GM04504 (cell line): ENCODE results near the gene RNF187.
A peak's percentile ranks its signal among the peaks of the same experiment; 100 is the strongest.

Experiments used
- DNase-seq: peaks from one replicate; pipeline ENCODE4 v3.0.0-alpha.2; 2012; ENCODE audit warnings: low read depth

RNF187 gene

DNA sequence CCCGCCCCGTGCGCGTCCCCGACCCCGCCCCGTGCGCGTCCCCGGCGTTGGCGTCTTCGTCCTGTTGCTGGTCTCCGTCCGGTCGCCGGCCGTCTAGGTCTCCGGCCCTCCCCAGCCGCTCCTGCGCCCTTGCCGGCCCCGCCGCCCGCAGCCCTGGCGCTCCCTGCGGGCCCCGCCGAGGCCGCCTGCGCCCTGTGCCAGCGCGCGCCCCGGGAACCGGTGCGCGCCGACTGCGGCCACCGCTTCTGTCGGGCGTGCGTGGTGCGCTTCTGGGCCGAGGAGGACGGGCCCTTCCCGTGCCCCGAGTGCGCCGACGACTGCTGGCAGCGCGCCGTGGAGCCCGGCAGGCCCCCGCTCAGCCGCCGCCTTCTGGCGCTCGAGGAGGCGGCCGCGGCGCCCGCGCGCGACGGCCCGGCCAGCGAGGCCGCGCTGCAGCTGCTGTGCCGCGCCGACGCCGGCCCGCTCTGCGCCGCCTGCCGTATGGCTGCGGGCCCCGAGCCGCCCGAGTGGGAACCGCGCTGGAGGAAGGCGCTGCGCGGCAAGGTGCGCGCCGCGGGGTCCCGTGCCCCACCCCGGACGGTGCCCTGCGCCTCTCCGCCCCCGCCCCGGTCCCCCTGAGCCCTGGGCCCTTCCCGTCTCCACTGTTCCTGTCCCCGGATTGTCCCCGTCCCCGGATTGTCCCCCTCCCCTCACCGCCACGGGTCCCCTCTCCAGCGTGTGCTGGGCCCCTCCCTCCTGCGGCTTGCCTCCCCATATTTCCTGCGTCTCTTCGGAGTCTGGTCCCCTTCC is at the start of gene RNF187:
TSS of gene RNF187 (plus strand) at position 47 of the 789 bp plus-strand sequence.
- no peak for DNase-seq

DNA sequence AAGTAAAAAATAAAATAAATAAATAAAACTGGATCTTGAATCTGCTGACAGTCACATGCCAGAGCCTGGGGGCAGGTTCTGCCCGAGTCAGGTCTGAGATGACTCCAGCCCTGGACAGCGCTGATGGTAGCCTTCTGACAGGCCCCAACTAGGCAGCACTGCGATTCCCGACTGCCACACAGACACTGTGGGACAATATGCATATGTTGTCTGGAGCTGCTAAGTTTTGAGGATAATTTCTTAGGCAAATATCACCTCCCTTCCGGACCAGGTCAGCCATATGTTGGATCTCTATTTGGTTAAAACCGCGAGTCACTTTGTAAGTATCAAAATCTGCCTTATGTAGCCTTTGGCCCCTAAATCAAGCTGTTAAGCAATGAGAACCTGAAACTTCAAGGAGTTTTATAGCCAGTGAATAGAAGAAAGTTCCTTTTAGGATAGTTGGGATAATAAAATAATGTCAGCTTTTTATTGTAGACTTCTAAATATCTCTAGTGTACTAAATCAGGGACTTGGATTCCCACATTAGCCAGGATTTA is 49.7 kb upstream of the RNF187 start:
- DNase-seq = no peak

DNA sequence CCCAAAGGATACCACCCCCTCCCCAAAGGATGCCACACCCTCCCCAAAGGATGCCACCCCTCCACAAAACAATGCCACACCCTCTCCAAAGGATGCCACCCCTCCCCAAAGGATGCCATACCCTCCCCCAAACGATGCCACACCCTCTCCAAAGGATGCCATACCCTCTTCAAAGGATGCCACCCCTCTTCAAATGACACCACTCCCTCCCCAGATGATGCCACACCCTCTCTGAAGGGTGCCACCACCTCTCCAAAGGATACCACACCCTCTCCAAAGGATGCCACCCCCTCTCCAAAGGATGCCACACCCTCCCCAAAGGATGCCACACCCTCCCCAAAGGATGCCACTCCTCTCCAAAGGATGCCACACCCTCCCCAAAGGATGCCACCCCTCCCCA is 48.9 kb upstream of the RNF187 start:
- no peak for DNase-seq

DNA sequence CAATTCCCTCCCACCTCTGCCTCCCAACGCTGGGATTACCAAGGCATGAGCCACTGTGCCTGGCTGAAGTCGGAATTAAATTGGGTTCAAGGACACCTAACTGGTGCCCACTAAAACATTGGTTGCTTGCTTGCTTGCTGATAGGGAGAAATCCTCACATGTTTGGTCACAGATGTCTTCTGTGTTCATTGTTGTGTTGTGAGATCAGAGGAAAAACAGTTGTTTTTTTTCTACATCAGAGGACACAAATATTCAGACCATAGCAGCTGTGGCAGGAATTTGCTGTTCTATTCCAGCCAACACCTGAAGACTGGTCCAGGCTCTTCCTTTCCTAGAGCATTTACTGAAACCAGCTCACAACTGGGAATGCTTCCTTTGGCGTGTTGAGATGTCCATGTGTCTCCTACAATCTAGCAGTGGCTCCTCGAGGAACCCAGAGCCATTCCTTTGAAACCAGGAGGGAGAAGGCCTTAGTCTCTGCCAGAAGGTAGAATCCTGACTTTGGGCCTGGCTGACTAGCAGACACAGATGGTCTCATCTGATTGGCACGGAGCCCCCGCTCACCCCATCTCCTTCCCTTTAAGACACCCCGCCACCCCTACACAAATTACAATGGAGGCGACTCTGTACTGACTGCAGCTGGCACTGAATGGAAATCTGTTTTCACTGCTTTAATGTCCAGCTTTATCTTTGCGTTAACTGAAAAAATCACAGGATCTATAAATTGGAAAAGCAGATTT is 46.3 kb upstream of the RNF187 start:
- no peak for DNase-seq

DNA sequence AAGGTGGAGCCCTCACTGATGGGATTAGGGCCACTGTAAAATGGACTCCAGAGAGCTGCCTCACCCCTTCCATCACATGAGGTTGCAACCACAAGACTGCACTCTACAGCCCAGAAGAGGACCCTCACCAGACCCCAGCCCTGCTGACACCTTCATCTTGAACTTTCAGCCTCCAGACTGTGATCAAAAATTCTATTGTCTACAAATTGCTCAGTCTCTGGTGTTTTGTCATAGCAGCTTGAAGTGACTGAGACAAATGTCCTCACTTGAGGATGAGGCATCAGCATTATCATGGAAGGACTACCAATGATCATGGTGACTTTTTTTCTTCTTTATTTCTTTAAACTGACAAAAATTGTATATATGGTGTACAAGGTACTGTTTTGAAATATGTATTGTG is 43.8 kb upstream of the RNF187 start:
- no peak for DNase-seq

DNA sequence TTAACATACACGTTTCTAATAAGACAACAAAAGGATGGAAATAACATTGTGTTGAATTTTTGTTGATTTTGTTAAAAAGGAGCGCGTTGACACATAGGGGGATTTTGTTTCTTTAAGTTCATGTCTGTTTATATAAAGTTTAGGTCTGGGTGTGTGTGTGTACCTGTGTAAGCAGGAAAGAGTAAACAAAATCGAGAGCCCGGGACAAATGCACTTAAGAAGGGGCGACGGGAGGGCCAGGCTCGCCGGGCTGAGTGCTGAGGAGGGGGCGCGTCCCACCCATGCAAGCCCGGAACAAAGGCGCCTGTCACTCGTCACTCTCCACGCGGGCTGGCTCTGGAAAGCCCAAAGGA is 41.7 kb upstream of the RNF187 start:
- DNase-seq = no peak

DNA sequence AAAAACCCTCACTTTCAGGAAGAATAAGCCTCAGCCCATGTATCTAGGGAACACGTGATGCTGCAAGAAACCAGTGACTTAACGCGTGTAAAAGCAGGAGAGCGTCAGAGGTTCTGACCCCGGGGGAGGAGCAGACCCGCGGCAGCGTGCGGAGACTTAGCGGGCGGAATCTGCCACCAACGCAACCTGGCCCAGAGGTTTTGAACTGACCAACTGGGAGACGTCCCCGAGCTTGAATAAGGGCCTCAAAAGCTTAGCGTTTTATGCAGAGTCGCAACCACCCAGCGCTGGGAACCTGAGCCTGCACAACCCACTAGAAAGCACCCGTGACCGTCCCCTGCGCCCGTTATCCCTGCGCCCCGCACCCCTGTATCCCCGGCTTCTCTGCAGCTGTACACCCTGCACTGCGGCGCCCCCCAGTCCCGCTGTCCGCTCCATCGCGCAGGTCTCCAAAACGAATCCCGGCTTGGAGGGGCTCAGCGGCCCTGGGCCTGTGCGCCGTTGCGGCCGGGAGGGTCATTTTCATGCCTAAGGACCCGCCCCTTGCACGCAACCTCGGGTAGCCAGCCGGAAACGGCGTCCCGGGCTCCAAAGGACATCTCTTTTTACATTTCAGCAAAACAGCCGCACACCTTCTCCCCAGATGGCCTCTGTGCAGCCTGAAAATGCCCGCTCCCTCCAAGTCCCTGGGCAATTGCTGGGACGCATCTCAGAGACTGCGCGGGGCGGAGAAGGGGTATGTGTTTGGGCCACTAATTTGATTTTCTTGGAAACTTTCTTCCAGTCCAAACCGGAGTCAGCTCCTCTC is 41.1 kb upstream of the RNF187 start:
- DNase-seq = peak; percentile 17

DNA sequence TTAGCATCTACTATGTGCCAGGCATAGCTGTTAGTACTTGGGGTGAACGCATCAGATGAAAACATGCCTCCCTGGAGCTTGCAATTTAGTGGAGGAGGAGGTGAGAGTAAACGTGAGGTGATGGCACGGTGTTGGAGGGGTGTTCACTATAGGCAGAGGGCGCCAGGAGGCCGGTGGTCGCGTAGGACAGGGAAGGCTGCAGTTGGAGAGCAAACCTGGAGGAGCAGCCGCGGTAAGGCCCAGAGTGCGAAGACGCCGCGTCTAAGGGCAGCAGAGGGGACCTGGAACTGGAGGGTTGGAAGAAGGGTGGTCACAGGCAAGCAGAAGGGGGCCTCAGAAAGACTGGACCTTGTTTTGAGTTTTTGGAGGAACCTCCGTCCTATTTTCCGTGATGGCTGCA is 40.3 kb upstream of the RNF187 start:
- DNase-seq = no peak

DNA sequence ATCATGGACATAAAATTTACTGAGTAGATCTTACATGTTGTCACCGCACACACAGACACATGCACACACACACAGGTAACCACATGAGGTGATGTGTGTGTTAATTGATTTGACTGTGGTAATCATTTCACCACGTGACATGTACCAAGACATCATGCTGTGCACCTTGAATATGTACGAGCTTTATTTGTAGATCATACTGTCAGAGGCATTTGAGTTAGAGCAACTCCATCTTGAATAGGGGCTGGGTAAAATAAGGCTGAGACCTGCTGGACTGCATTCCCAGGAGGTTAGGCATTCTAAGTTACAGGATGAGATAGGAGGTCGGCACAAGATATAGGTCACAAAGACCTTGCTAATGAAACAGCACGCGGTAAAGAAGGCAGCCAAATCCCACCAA is 38.8 kb upstream of the RNF187 start:
- DNase-seq = no peak

DNA sequence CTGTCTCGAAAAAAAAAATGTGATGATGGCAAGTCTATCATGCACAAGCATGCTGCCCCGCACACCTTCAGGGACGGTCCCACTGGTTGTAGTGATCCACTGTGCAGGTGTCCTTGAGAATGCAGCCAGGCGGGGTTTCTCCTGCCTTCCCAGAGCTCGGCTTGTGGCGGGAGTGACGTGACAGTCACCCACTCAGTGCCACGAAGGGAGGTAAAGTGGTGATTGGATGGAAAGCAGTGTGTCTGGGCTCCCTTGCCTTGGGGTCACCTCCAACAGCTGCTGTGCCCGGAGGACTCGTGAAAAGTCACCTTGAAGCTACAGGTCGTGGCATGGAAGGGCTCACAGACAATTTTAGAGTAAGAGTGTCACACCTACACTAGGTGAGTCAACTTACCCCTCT is 37.0 kb upstream of the RNF187 start:
- DNase-seq = no peak

DNA sequence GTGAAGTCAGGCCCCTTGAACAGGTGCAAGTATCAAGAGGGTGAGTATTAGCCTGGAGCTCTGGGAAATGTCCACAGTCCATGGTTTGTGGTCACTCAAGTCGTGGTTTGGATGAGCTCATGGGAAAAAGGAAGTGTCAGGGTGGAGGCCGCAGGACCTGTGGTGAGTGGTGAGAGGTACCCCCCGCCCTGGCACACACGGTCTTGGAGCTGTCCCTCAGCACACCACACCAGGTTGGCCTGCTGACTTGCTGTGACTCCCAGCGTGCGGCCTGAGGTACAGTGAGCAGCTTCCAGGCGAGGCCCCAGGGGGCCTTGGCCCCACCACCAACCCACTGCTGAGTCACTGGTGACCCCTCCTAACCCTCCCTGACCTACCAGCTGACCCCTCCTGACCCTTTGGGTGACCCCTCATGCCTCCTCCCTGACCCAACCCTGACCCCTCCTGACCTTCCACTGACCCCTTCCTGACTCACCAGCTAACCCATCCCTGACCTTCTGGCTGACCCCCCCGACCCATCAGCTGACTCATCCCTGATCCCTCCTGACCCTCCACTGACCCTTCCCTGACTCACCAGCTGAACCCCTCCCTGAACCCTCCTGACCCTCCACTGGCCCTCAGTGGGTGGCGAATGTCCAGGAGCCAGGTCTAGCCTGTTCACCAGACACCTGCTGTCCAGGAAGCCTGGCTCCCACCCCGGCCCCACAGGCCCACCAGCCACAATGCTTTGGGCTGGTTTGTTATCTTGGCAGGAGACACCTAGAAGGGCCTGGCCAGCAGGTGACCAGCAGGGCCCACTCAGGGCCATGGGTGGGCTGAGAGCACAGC is 34.8 kb upstream of the RNF187 start:
- DNase-seq = no peak

DNA sequence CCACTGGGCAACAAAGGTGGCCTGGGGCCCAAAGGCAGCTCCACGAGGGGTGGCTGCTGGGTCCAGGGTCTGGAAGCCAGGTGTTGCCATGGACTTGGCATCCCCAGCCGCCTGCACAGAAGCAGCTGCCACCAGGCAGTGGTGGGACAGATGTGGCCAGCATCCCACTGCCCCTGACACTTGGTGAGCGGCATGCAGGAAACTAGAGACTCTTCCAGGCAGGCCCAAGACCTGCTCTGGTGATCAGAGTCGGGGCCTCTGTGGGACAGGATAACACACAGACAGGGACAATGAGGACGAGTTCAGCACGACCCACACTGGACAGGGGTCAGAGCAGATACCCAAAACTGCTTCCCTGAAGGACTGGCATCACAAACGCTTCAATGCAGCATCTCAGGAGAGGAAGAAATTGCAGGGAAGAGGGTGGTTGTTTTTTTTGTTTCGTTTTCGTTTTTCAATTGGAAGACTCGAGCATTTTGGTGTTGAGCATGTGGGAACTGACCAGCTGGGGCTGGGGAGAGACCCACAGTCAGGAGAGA is 34.1 kb upstream of the RNF187 start:
- no peak for DNase-seq

DNA sequence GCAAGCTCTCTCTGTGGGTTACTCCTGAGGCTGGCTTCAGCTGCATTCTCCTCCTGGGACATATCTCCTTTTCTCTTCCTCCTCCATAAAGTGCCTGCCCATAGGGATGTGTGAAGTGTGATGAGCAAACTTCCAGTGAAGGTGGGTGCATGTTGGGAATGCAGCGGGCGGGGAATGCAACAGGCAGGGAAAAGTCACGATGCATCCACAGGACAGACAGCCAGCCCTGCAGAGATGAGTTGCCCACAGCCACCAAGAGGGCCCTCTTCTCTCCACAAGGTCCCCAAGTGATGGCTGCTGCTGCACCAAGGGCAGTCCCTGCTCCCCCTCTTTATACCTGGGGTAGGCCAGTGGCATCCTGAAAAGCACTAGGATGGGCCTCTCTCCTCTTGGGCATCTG is 33.6 kb upstream of the RNF187 start:
- no peak for DNase-seq

DNA sequence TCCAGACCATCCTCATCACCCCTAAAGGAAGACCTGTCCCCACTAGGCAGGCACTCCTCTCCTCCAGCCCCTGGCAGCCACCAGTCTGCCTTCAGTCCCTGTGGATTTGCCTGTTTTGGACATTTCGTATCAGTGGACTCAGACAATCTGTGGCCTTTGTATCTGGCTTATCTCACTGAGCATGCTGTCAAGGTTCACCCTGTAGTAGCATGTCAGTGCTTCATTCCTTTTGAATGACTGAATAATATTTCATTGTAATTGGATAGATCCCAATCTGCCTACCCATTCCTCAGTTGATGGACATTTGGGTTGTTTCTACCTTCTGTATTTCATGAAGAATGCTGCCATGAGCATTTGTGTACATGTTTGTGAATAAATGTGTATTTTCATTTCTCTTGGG is 32.9 kb upstream of the RNF187 start:
- no peak for DNase-seq

DNA sequence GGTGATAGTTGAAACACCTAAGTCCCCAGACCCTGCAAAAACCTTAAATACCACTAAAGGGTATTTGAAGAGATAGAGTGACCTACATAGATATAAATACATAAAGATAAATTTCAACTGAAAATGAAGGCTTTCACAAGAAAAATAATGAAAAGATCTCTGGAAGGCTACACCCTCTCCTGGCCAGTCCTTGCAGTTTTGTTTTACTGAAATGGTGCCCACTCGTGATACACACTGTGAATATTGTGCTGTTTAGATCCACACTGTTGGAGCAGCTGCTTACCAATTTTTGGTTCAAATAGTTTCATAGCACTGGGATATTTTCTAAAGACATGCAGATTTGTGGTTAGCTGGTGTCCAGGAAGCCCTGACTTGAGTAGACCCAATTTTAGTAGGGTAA is 31.5 kb upstream of the RNF187 start:
- DNase-seq = no peak

DNA sequence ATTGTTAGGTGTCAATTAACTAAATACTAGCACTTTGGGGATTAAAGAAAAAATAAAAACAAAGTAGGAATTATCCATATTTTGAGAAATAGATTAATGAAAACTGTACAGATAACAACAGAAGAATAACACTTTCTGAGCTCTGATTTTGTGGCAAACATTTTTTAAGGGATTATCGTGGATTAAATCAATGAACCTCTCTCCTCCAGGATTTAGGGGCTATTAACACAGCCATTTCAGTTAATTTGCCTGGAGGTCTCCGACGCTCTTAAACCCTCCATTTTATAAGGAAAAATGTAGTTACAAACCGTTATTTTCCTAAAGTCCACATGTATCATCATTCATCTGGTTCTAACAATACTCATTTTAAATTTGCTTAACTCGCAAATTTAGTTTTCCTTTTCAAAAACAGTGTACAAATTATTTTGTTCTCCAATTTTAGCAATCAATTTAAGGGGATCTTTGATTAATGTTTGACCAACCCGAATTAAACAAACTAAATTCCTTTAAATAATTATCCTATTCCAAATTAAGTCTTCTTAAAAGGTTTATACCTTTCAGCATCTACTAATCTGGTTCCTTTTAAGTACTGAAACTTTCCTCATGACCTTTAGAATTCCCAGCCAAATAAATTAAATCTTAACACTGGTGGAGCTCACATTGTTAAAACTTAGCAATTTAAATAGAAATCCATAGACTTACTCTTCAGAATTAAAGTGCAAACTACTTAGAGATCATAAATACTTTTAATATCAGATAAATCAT is 30.7 kb upstream of the RNF187 start:
- DNase-seq = no peak

DNA sequence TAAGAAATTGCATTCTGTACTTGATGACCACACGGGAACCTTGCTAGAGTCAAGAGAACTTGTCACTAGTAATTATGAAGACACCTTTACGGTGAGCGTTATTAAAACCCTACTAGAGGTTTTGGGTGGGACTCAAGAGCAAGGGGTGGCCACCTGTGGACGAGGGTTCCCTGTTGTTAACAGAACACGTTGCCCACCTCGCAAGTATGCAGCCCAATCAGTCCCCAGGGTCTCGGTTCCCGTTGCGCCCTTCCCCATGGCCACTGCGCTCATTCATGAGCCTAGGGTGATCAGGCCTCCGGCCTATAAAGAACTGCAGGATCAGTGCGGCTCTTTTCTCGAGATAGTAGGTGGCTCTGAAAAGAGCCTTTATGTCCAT is 30.2 kb upstream of the RNF187 start:
- no peak for DNase-seq

DNA sequence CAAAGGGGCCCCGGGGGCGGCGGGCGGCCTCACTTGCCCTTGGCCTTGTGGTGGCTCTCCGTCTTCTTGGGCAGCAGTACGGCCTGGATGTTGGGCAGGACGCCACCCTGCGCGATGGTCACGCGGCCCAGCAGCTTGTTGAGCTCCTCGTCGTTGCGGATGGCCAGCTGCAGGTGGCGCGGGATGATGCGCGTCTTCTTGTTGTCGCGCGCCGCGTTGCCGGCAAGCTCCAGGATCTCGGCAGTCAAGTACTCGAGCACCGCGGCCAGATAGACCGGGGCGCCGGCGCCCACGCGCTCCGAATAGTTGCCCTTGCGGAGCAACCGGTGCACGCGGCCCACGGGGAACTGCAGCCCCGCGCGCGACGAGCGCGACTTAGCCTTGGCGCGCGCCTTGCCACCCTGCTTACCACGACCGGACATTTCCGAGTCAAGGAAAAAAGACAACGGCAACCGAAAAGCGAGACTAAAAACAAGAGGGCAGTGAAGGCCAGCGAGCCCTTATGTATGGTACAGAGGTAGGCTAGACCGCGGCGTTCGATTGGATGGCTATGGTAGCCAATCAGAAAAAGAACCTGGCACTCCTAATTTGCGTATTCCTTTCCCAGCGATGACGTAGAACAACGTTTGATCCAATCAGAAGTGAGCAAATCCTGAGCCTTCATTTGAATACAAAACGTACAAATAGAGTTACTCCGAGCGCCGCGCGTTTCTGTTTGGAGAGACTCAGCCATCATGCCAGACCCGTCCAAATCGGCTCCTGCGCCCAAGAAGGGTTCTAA is 29.6 kb upstream of the RNF187 start:
- DNase-seq = peak; percentile 96

DNA sequence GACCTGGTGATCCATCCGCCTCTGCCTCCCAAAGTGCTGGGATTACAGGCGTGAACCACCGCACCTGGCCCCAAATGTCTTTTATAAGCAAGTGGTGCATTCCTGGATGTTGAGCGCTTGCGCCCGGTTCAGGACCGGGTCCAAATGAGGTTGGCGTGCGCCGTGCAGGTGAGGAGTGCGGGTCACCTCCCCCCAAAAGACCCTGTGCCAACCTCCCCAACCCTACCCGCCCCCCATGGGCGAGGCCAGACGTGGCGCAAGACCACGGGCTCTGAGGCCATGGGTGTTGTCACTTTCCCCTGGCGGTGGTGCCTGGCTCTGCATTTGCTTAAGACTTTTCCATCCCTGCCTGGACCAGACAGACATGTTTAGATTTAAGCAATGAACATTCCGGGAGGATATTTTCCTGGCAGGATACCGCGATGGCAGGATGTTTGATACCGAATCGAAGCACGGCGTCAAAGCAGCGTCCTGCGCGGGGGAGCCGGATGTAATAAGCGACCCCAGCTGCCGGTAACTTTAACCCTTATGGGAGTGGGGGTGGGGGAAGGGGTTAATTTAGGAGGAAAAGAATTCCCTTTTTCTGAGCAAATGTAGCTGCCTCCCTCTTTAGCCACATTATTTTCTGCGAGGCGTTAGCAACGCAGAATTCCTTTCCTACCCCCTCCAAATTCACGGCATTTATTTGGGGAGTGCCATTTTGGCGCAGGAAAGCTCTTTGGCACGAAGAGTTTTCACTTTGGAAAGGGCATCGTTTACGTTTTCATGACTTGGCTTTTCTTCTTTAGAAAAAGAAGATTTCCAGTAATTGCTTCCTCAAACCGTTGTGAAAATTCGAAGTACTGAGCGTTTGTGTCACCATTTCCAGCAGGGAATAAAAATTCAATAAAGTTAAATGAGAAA is 27.8 kb upstream of the RNF187 start:
- peak; percentile 44 for DNase-seq
